ENCODE results near the gene BLMH.

The BLMH gene

GRCh38 chr17:30234964-30235363 is 56.8 kb downstream of the BLMH start:
- Histone ChIP-seq H3K4me3 (ENCODE audit: severe bottlenecking) (peak overlapping the region; percentile 13), H3K27me3 (ENCODE audit: insufficient read depth, poor library complexity, severe bottlenecking) (peaks cover 34% of the 10 kb centered on the region), H3K27ac (ENCODE audit: poor library complexity, severe bottlenecking) (no peak overlapping the region), H3K9me3 (ENCODE audit: severe bottlenecking) (no peaks in the 10 kb centered on the region), H3K4me1 (ENCODE audit: insufficient read depth, poor library complexity, severe bottlenecking) (no peaks in the 10 kb centered on the region), H3K36me3 (ENCODE audit: low read depth) (no peaks in the 10 kb centered on the region)
- ATAC-seq (ENCODE audit: low read depth) (no peak), DNase-seq (ENCODE audit: low spot score) (no peak)
- no peak for TF ChIP-seq CTCF (IDR thresholded peaks at IDR 0.05; ENCODE audit: poor library complexity, severe bottlenecking)

GRCh38 chr17:30234296-30234695 is 57.4 kb downstream of the BLMH start:
- DNase-seq (ENCODE audit: low spot score): no peak

GRCh38 chr17:30232824-30233427 is 58.8 kb downstream of the BLMH start:
- H3K27me3 ChIP-seq (ENCODE audit: insufficient read depth, poor library complexity, severe bottlenecking): peaks cover 34% of the 10 kb centered on the region
- ATAC-seq (ENCODE audit: low read depth) (no peak), DNase-seq (ENCODE audit: low spot score) (no peak)
- H3K36me3 ChIP-seq (ENCODE audit: low read depth): no peaks in the 10 kb centered on the region
- H3K9me3 ChIP-seq (ENCODE audit: severe bottlenecking): no peaks in the 10 kb centered on the region
- H3K4me1 ChIP-seq (ENCODE audit: insufficient read depth, poor library complexity, severe bottlenecking): no peaks in the 10 kb centered on the region
- H3K27ac ChIP-seq (ENCODE audit: poor library complexity, severe bottlenecking): no peak overlapping the region
- TF ChIP-seq CTCF (IDR thresholded peaks at IDR 0.05; ENCODE audit: poor library complexity, severe bottlenecking): no peak
- H3K4me3 ChIP-seq (ENCODE audit: severe bottlenecking): no peak overlapping the region

More at GRCh38 chr17:30234296-30234695, 57.4 kb downstream of the BLMH start:
- no peak for ATAC-seq (ENCODE audit: low read depth)
- Histone ChIP-seq H3K4me3 (ENCODE audit: severe bottlenecking) (no peak overlapping the region), H3K36me3 (ENCODE audit: low read depth) (no peaks in the 10 kb centered on the region), H3K27ac (ENCODE audit: poor library complexity, severe bottlenecking) (no peak overlapping the region), H3K9me3 (ENCODE audit: severe bottlenecking) (no peaks in the 10 kb centered on the region), H3K27me3 (ENCODE audit: insufficient read depth, poor library complexity, severe bottlenecking) (peaks cover 34% of the 10 kb centered on the region), H3K4me1 (ENCODE audit: insufficient read depth, poor library complexity, severe bottlenecking) (no peaks in the 10 kb centered on the region)
- no peak for TF ChIP-seq CTCF (IDR thresholded peaks at IDR 0.05; ENCODE audit: poor library complexity, severe bottlenecking)

GRCh38 chr17:30232015-30232823 is 59.5 kb downstream of the BLMH start:
- ATAC-seq (ENCODE audit: low read depth) (no peak), DNase-seq (ENCODE audit: low spot score) (no peak)
- TF ChIP-seq CTCF (IDR thresholded peaks at IDR 0.05; ENCODE audit: poor library complexity, severe bottlenecking): no peak
- no peaks in the 10 kb centered on the region for H3K4me1 ChIP-seq (ENCODE audit: insufficient read depth, poor library complexity, severe bottlenecking)
- H3K36me3 ChIP-seq (ENCODE audit: low read depth): no peaks in the 10 kb centered on the region
- no peak overlapping the region for H3K27ac ChIP-seq (ENCODE audit: poor library complexity, severe bottlenecking)
- H3K9me3 ChIP-seq (ENCODE audit: severe bottlenecking): no peaks in the 10 kb centered on the region
- no peak overlapping the region for H3K4me3 ChIP-seq (ENCODE audit: severe bottlenecking)
- peaks cover 34% of the 10 kb centered on the region for H3K27me3 ChIP-seq (ENCODE audit: insufficient read depth, poor library complexity, severe bottlenecking)
